GM12864 (cell line): Measurements from ENCODE around the gene TP53BP2.
"Not testable (repeated sequence)": the region's sequence is repeated elsewhere in the genome, so short reads cannot be mapped to it uniquely, and the experiment has no call there.

Experiments
- DNase-seq: peaks from one replicate; pipeline ENCODE4 v3.0.0-alpha.2; 2011; ENCODE audit warnings: low read depth
- H3K4me3 ChIP-seq: 2 replicates; pipeline ENCODE4 v1.5.1; 2011; ENCODE audit warnings: mild to moderate bottlenecking, low read depth, low read length, control low read depth
- TF ChIP-seq, protein P1 (sequence below): IDR thresholded peaks from 2 replicates; pipeline ENCODE4 v1.5.1; 2011; ENCODE audit warnings: low read depth, mild to moderate bottlenecking, moderate library complexity, low read length, control low read depth, inconsistent platforms; ENCODE audit errors: missing control alignments

Gene TP53BP2

DNA sequence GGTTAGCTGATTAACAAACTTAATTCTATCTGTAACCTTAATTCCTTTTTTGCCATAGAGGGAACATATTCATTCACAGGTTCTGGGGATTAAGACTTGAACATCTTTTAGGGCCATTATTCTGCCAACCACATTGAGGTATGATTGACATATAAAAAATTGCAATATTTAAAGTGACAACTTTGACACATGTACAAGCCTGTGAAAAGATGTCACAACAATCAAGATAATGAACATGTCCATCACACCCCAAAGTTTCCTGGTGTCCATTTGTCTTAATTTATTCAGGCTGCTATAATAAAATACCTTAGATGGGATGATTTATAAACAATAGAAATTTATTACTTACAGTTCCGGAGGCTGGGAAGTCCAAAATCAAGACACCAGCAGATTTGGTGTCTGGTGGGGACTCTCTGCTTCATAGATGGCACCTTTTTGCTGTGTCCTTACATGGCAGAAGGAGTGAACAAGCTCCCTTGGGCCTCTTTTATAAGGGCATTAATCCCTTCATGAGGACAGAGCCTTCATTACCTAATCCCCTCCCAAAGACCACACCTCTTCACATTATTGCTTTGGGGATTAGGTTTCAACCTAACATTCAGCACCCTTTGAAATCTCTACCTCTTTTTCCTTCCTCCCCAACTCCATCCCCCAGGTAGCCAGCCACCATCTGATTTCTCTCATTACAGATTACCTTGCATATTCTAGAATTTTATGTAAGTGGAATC, 33.0 kb upstream of the TP53BP2 start:
- no peak for DNase-seq
- TF ChIP-seq, protein P1, sequence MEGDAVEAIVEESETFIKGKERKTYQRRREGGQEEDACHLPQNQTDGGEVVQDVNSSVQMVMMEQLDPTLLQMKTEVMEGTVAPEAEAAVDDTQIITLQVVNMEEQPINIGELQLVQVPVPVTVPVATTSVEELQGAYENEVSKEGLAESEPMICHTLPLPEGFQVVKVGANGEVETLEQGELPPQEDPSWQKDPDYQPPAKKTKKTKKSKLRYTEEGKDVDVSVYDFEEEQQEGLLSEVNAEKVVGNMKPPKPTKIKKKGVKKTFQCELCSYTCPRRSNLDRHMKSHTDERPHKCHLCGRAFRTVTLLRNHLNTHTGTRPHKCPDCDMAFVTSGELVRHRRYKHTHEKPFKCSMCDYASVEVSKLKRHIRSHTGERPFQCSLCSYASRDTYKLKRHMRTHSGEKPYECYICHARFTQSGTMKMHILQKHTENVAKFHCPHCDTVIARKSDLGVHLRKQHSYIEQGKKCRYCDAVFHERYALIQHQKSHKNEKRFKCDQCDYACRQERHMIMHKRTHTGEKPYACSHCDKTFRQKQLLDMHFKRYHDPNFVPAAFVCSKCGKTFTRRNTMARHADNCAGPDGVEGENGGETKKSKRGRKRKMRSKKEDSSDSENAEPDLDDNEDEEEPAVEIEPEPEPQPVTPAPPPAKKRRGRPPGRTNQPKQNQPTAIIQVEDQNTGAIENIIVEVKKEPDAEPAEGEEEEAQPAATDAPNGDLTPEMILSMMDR, result no peak
- no peak overlapping the region for H3K4me3 ChIP-seq

DNA sequence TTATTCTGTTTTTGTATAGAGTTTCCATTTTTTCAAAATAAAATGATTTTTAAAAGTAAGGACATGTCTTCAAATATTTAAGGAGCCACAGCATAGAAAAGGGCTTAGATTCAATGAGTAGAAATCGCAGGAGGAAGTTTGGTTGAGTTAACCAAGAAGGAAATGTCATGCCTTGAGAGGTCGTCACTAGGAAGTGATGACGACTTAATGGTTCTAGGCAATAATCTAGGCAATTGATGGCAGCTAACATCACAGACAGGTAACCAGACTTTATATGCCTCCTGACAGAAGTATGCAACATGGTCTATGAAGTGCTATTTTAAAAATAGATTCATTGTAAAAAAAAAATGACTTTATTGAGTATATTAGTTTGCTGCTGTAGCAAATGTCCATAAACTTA, 32.1 kb upstream of the TP53BP2 start:
- TF ChIP-seq, protein P1, result no peak
- no peak overlapping the region for H3K4me3 ChIP-seq
- no peak for DNase-seq

DNA sequence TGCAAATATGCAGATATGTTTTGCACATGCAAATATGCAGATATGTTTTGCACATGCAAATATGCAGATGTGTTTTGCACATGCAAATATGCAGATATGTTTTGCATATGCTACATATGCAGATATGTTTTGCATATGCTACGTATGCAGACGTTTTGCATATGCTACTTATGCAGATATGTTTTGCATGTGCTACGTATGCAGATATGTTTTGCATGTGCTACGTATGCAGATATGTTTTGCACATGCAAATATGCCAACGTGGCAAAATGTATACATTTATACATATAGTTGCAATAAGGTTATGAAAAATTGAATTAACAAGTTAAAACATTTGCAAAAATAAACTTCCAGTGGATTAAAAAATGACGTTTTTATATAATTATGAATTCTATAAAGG, 30.8 kb upstream of the TP53BP2 start:
- TF ChIP-seq, protein P1, result no peak
- H3K4me3 ChIP-seq, result no peak overlapping the region
- DNase-seq, result no peak

DNA sequence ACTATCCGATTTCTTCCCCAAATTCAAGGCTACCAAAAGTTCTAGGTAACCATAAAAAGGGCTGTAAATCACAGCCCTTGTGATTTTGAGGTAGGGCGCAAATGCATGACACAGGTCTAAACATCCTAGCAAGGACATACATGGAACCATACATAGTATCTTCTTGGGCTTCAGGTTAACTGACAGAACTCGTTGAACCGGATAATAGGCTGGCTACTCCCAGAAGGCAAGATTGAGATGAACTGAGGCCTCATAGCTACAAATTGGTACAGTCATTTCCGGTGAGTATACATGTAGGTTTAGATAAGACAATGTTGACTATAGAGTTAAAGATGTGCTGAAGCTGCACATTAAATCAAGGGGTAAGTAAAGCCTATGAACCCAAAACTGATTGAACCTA, 27.3 kb upstream of the TP53BP2 start:
- no peak for DNase-seq
- no peak overlapping the region for H3K4me3 ChIP-seq
- TF ChIP-seq, protein P1, result no peak

DNA sequence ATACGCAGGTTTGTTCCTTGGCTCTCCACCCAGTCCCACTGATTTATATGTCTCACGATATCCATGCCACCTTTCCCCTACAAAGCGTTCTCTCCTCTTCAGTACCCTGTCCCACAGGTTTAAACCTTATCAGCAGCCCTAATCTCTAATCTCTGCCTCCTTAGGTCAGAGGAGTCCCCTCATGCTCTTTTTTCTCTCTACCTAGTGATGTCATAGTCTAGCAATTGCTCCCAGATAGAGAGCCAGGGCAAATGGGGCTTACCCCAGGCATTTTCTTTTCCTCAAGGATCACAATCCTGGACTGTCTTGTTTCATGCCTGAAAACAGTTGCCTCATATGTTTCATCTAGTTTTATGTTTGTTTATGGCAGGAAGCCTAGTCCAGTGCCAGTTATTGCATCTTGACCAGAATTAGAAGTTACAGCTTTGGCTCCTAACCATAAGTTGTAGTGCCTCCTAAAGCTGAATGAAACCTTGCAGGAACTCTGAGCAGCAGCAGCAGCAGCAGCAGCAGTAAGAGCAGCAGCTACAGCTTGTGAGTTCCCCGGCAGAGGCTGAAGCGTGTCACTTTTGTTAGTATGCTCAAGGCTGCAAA, 26.7 kb upstream of the TP53BP2 start:
- TF ChIP-seq, protein P1, result no peak
- no peak overlapping the region for H3K4me3 ChIP-seq
- DNase-seq, result no peak

DNA sequence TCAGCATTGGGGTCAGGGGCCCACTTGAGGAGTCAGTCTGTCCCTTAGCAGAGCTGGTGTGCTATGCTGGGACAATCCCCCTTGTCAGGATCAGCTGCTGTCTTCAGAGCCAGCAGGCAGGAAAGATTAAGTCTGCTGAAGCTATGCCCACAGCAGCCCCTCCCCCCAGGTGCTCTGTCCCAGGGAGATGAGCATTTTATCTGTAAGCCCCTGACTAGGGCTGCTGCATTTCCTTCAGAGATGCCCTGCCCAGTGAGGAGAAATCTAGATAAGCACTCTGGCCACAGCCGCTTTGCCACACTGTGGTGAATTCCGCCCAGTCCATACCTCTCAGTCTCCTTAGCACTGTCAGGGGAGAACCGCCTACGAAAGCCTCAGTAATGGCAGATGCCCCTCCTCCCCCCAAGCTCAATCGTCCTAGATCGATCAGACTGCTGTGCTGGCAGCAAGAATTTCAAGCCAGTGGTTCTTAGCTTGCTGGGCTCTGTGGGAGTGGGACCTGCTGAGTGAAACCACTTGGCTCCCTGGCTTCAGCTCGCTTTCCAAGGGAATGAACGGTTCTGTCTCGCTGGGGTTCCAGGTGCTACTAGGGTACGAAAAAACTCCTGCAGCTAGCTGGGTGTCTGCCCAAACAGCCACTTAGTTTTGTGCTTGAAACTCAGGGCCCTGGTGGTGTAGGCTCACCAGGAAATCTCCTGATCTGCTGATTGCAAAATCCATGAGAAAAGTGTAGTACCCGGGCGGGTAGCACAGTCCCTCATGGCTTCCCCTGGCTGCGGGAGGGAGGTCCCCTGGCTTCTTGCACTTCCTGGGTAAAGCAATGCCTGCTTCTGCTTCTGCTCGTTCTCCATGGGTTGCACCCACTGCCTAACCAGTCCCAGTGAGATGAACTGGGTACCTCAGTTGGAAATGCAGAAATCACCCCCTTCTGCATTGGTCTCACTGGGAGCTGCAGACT, 25.1 kb upstream of the TP53BP2 start:
- TF ChIP-seq, protein P1, result no peak
- no peak overlapping the region for H3K4me3 ChIP-seq
- DNase-seq, result no peak

DNA sequence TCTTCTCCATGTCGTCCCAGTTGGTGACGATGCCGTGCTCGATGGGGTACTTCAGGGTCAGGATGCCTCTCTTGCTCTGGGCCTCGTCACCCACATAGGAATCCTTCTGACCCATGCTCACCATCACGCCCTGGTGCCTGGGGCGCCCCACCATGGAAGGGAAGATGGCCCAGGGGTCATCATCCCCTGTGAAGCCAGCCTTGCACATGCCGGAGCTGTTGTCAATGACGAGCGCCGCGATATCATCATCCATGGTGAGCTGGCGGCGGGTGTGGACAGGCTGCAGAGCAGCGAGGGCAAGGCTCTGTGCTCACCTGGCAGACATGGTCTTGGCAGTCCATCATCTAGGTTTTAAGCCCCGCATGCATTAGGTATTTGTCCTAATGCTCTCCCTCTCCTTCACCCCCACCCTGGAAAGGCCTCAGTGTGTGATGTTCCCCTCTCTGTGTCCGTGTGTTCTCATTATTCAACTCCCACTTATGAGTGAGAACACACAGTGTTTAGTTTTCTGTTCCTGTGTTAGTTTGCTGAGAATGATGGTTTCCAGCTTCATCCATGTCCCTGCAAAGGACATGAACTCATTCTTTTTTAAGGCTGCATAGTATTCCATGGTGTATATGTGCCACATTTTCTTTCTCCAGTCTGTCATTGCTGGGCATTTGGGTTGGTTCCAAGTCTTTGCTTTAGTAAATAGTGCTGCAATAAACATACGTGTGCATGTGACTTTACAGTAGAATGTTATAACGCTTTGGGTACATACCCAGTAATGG, 19.0 kb upstream of the TP53BP2 start:
- not testable (repeated sequence) for DNase-seq

More for the DNA sequence above, 19.0 kb upstream of the TP53BP2 start:
- not testable (repeated sequence) for H3K4me3 ChIP-seq
